ENCODE results near the gene MAPKAPK3. TPM values are rescaled to one million over a fixed set of nuclear protein-coding genes. Genes with fewer than 3 reads are reported as not detected.

The MAPKAPK3 gene
- total and polyA plus RNA-seq, 2 experiments from 2014 or later = 40.5 to 43.1 TPM

GRCh38 chr3:50652709-50653108 is 35.8 kb downstream of the MAPKAPK3 start:
- WGBS (ENCODE audit: low lambda C conversion rate, missing lambda C conversion rate) = 76% methylated on average over 2 of the region's 2 CpGs
- no peaks in the 10 kb centered on the region for H3K79me2 ChIP-seq
- no peaks in the 10 kb centered on the region for H3K9me2 ChIP-seq (replicated peaks; ENCODE audit: insufficient read depth)
- no peak overlapping the region for H3K4me3 ChIP-seq
- no peak overlapping the region for H2AFZ ChIP-seq
- no peaks in the 10 kb centered on the region for H3K4me1 ChIP-seq (ENCODE audit: insufficient read depth)
- DNase-seq (ENCODE audit: low spot score) = peak; percentile 28
- no peak overlapping the region for H3K27ac ChIP-seq
- H4K20me1 ChIP-seq (ENCODE audit: insufficient read depth, poor library complexity, severe bottlenecking) = no peaks in the 10 kb centered on the region
- TF ChIP-seq CTCF (IDR thresholded peaks at IDR 0.05; ENCODE audit: poor library complexity) (peak; percentile 33), EZH2phosphoT487 (IDR thresholded peaks at IDR 0.05; ENCODE audit: low read depth, severe bottlenecking, unreplicated experiment) (no peak)
- H3K9me3 ChIP-seq (ENCODE audit: low read depth) = no peaks in the 10 kb centered on the region
- H3K4me2 ChIP-seq = no peak overlapping the region
- no peaks in the 10 kb centered on the region for H3K27me3 ChIP-seq
- no peaks in the 10 kb centered on the region for H3K36me3 ChIP-seq (replicated peaks; ENCODE audit: insufficient read depth, low read depth)

- WGBS (ENCODE audit: low lambda C conversion rate, missing lambda C conversion rate) = 82% methylated on average over 3 of the region's 3 CpGs
- no peak for DNase-seq (ENCODE audit: low spot score)
- no peak overlapping the region for H3K4me3 ChIP-seq
- no peaks in the 10 kb centered on the region for H3K9me3 ChIP-seq (ENCODE audit: low read depth)
- TF ChIP-seq EZH2phosphoT487 (IDR thresholded peaks at IDR 0.05; ENCODE audit: low read depth, severe bottlenecking, unreplicated experiment) (no peak), EZH2 (IDR thresholded peaks at IDR 0.05; ENCODE audit: borderline replicate concordance) (no peak), CTCF (IDR thresholded peaks at IDR 0.05; ENCODE audit: poor library complexity) (no peak)
- no peaks in the 10 kb centered on the region for H3K27me3 ChIP-seq
- no peaks in the 10 kb centered on the region for H3K36me3 ChIP-seq (replicated peaks; ENCODE audit: insufficient read depth, low read depth)
- H3K4me2 ChIP-seq = no peak overlapping the region
- H3K4me1 ChIP-seq (ENCODE audit: insufficient read depth) = no peaks in the 10 kb centered on the region
- no peak overlapping the region for H3K27ac ChIP-seq
- H3K9me2 ChIP-seq (replicated peaks; ENCODE audit: insufficient read depth) = no peaks in the 10 kb centered on the region
- no peak overlapping the region for H2AFZ ChIP-seq
- no peaks in the 10 kb centered on the region for H3K79me2 ChIP-seq
- no peaks in the 10 kb centered on the region for H4K20me1 ChIP-seq (ENCODE audit: insufficient read depth, poor library complexity, severe bottlenecking)
Measured at GRCh38 chr3:50653937-50654595, 37.1 kb downstream of the MAPKAPK3 start.

GRCh38 chr3:50655009-50655830 is 38.3 kb downstream of the MAPKAPK3 start:
- Histone ChIP-seq H3K27ac (no peak overlapping the region), H3K4me3 (no peak overlapping the region), H3K27me3 (no peaks in the 10 kb centered on the region), H2AFZ (no peak overlapping the region), H3K79me2 (no peaks in the 10 kb centered on the region), H4K20me1 (ENCODE audit: insufficient read depth, poor library complexity, severe bottlenecking) (no peaks in the 10 kb centered on the region), H3K9me2 (replicated peaks; ENCODE audit: insufficient read depth) (no peaks in the 10 kb centered on the region), H3K4me2 (no peak overlapping the region), H3K36me3 (replicated peaks; ENCODE audit: insufficient read depth, low read depth) (no peaks in the 10 kb centered on the region), H3K4me1 (ENCODE audit: insufficient read depth) (no peaks in the 10 kb centered on the region), H3K9me3 (ENCODE audit: low read depth) (no peaks in the 10 kb centered on the region)
- DNase-seq (ENCODE audit: low spot score) = no peak
- TF ChIP-seq EZH2phosphoT487 (IDR thresholded peaks at IDR 0.05; ENCODE audit: low read depth, severe bottlenecking, unreplicated experiment) (no peak), CTCF (IDR thresholded peaks at IDR 0.05; ENCODE audit: poor library complexity) (no peak), EZH2 (IDR thresholded peaks at IDR 0.05; ENCODE audit: borderline replicate concordance) (no peak)
- 89% methylated on average over 2 of the region's 3 CpGs for WGBS (ENCODE audit: low lambda C conversion rate, missing lambda C conversion rate)

Data from hepatocyte (in vitro differentiated cells).